DOHH2 (cell line): ENCODE results near the gene CFI.

Experiments
- H3F3A ChIP-seq: fragments of 200-600 bp; sonication (generic), shearing (Covaris generic); 2 replicates; pipeline ENCODE4 v1.6.0; 2016; ENCODE audit warnings: antibody characterized with exemption, mild to moderate bottlenecking; ENCODE audit not compliant: control insufficient read depth, insufficient read depth
- H3K27ac ChIP-seq: fragments of 200-600 bp; sonication (generic); 2 replicates; pipeline ENCODE4 v1.5.1; 2014; ENCODE audit warnings: low read depth, mild to moderate bottlenecking, low read length, moderate library complexity
- H3K27me3 ChIP-seq: fragments of 200-600 bp; sonication (generic); 2 replicates; pipeline ENCODE4 v1.6.1; 2014; ENCODE audit warnings: mild to moderate bottlenecking, low read length, mixed read lengths; ENCODE audit not compliant: control insufficient read depth
- H3K36me3 ChIP-seq: fragments of 200-600 bp; sonication (generic); 2 replicates; pipeline ENCODE4 v1.6.1; 2014; ENCODE audit warnings: mild to moderate bottlenecking, low read length, moderate library complexity, mixed read lengths; ENCODE audit not compliant: control insufficient read depth
- H3K4me1 ChIP-seq: fragments of 200-600 bp; sonication (generic); 2 replicates; pipeline ENCODE4 v1.6.1; 2014; ENCODE audit warnings: mild to moderate bottlenecking, low read length, mixed read lengths; ENCODE audit not compliant: control insufficient read depth
- H3K4me2 ChIP-seq: fragments of 200-600 bp; sonication (generic); 2 replicates; pipeline ENCODE4 v1.6.0; 2014; ENCODE audit warnings: mild to moderate bottlenecking, low read length, moderate library complexity
- H3K4me3 ChIP-seq: fragments of 200-600 bp; sonication (generic); 2 replicates; pipeline ENCODE4 v1.5.1; 2014; ENCODE audit warnings: mild to moderate bottlenecking, low read length, mixed read lengths
- H3K79me2 ChIP-seq: fragments of 200-600 bp; sonication (generic); 2 replicates; pipeline ENCODE4 v1.6.1; 2014; ENCODE audit warnings: mild to moderate bottlenecking, low read length, mixed read lengths; ENCODE audit not compliant: control insufficient read depth
- H3K9me2 ChIP-seq: fragments of 200-600 bp; sonication (generic); replicated peaks from 2 replicates; pipeline ENCODE4 v1.6.1; 2014; ENCODE audit warnings: mild to moderate bottlenecking, low read length, mixed read lengths; ENCODE audit not compliant: control insufficient read depth
- H3K9me3 ChIP-seq: fragments of 200-600 bp; sonication (generic); 2 replicates; pipeline ENCODE4 v1.6.1; 2014; ENCODE audit warnings: antibody characterized with exemption, low read length, mixed read lengths; ENCODE audit not compliant: control insufficient read depth, insufficient read depth
- H4K20me1 ChIP-seq: fragments of 200-600 bp; sonication (generic); 2 replicates; pipeline ENCODE4 v1.6.0; 2014; ENCODE audit warnings: low read depth, mild to moderate bottlenecking, antibody characterized with exemption, low read length, moderate library complexity; ENCODE audit not compliant: control insufficient read depth, insufficient read depth
- CTCF ChIP-seq: fragments of 200-600 bp; sonication (generic); IDR thresholded peaks from one replicate; pipeline ENCODE4 v1.5.1; 2014; ENCODE audit warnings: antibody characterized with exemption, mild to moderate bottlenecking, low read depth, low read length; ENCODE audit not compliant: poor library complexity, severe bottlenecking
- EZH2phosphoT487 ChIP-seq: fragments of 200-600 bp; sonication (generic); IDR thresholded peaks from 2 replicates; pipeline ENCODE4 v1.6.1; 2017; ENCODE audit warnings: borderline replicate concordance, mild to moderate bottlenecking, antibody characterized with exemption, low read length, moderate library complexity, mixed read lengths

Gene CFI

GRCh38 chr4:109820563-109820962, 18.8 kb upstream of the CFI start:
- no peaks in the 10 kb centered on the region for H3K9me3 ChIP-seq
- no peak overlapping the region for H3K4me3 ChIP-seq
- peaks cover 7% of the 10 kb centered on the region; the same call in 1 of the 2 replicates for H3F3A ChIP-seq
- no peaks in the 10 kb centered on the region for H3K27me3 ChIP-seq
- no peaks in the 10 kb centered on the region for H3K9me2 ChIP-seq
- H3K4me2 ChIP-seq, result no peak overlapping the region
- peaks cover 86% of the 10 kb centered on the region for H3K36me3 ChIP-seq
- TF ChIP-seq EZH2phosphoT487 (no peak), CTCF (no peak)
- H3K27ac ChIP-seq, result no peak overlapping the region
- H3K4me1 ChIP-seq, result peaks cover 16% of the 10 kb centered on the region
- H3K79me2 ChIP-seq, result peaks cover 56% of the 10 kb centered on the region
- H4K20me1 ChIP-seq, result no peaks in the 10 kb centered on the region

GRCh38 chr4:109818268-109818667, 16.5 kb upstream of the CFI start:
- Histone ChIP-seq H4K20me1 (no peaks in the 10 kb centered on the region), H3K36me3 (peaks cover 65% of the 10 kb centered on the region), H3K79me2 (peaks cover 58% of the 10 kb centered on the region), H3K27me3 (no peaks in the 10 kb centered on the region), H3K27ac (no peak overlapping the region), H3F3A (0 out of 2 replicates have a peak, but pooled peaks cover 1% of the 10 kb centered on the region), H3K4me2 (0 out of 2 replicates have a peak overlapping the region, but pooled peaks have one; percentile 82), H3K9me2 (no peaks in the 10 kb centered on the region), H3K4me1 (peaks cover 22% of the 10 kb centered on the region), H3K9me3 (no peaks in the 10 kb centered on the region), H3K4me3 (no peak overlapping the region)
- TF ChIP-seq EZH2phosphoT487, result no peak
- TF ChIP-seq CTCF, result no peak

- Histone ChIP-seq H3F3A (no peaks in the 10 kb centered on the region), H3K9me3 (no peaks in the 10 kb centered on the region), H3K27ac (no peak overlapping the region), H3K27me3 (no peaks in the 10 kb centered on the region), H3K9me2 (no peaks in the 10 kb centered on the region), H3K79me2 (peaks cover 58% of the 10 kb centered on the region), H4K20me1 (no peaks in the 10 kb centered on the region), H3K4me3 (peak overlapping the region; percentile 82), H3K4me2 (peak overlapping the region; percentile 82), H3K4me1 (peaks cover 22% of the 10 kb centered on the region), H3K36me3 (peaks cover 52% of the 10 kb centered on the region)
- TF ChIP-seq EZH2phosphoT487, result no peak
Observed at GRCh38 chr4:109816894-109817293, 15.1 kb upstream of the CFI start.

- peak overlapping the region; percentile 82 for H3K4me2 ChIP-seq
- H3K4me1 ChIP-seq, result peaks cover 22% of the 10 kb centered on the region
- H3K27ac ChIP-seq, result peak overlapping the region; percentile 58
- no peaks in the 10 kb centered on the region for H3K9me3 ChIP-seq
- H3K36me3 ChIP-seq, result peaks cover 45% of the 10 kb centered on the region
- peak overlapping the region; percentile 82 for H3K4me3 ChIP-seq
- H3K27me3 ChIP-seq, result no peaks in the 10 kb centered on the region
- no peaks in the 10 kb centered on the region for H3K9me2 ChIP-seq
- no peaks in the 10 kb centered on the region for H3F3A ChIP-seq
- peaks cover 58% of the 10 kb centered on the region for H3K79me2 ChIP-seq
- TF ChIP-seq EZH2phosphoT487 (no peak), CTCF (no peak)
- H4K20me1 ChIP-seq, result no peaks in the 10 kb centered on the region
Observed at GRCh38 chr4:109816082-109816442, 14.3 kb upstream of the CFI start.
